Keratinocyte (primary cell): Measurements from ENCODE around the gene HYI. TPM values are rescaled to one million over a fixed set of nuclear protein-coding genes. Genes with fewer than 3 reads are reported as not detected.
A peak's percentile ranks its signal among the peaks of the same experiment; 100 is the strongest.

ENCODE experiments used
- DNase-seq: peaks from one replicate; pipeline ENCODE4 v3.0.0-alpha.2; 2011; ENCODE audit warnings: low read depth, missing footprints, low spot score
- FAIRE-seq: peaks from 2 replicates; lab custom pipeline; 2011; peaks lifted over from hg19 to GRCh38; lab: Jason Lieb, UNC
- H2AFZ ChIP-seq: 2 replicates; pipeline ENCODE4 v1.6.0; 2012; ENCODE audit warnings: low read length, control low read depth, inconsistent platforms; ENCODE audit not compliant: control insufficient read depth
- H3K27ac ChIP-seq: 2 replicates; pipeline ENCODE4 v1.5.1; 2011; ENCODE audit warnings: low read length; ENCODE audit not compliant: control insufficient read depth, insufficient read depth
- H3K27me3 ChIP-seq: 3 replicates; pipeline ENCODE4 v1.6.0; 2011; ENCODE audit warnings: low read length; ENCODE audit not compliant: control insufficient read depth, insufficient read depth; ENCODE audit errors: extremely low read depth
- H3K36me3 ChIP-seq, 2 experiments: 2 replicates in 1 of 2; 3 replicates in 1 of 2; pipeline ENCODE4 v1.5.1; 2011; ENCODE audit warnings: low read length in 2 of 2, mild to moderate bottlenecking in 1 of 2; ENCODE audit not compliant: control insufficient read depth in 2 of 2, insufficient read depth in 2 of 2; ENCODE audit errors: extremely low read depth in 1 of 2
- H3K4me1 ChIP-seq: 3 replicates; pipeline ENCODE4 v1.5.1; 2011; ENCODE audit warnings: low read length; ENCODE audit not compliant: control insufficient read depth, insufficient read depth; ENCODE audit errors: extremely low read depth
- H3K4me2 ChIP-seq: 3 replicates; pipeline ENCODE4 v1.6.0; 2011; ENCODE audit warnings: low read depth, low read length; ENCODE audit not compliant: control insufficient read depth, insufficient read depth; ENCODE audit errors: extremely low read depth
- H3K4me3 ChIP-seq, 3 experiments: fragments of 200-600 bp in 1 of 3; sonication (generic) in 1 of 3; 2 replicates in 2 of 3; 3 replicates in 1 of 3; pipeline ENCODE4 v1.5.1; 2011 to 2016; ENCODE audit warnings: low read length in 3 of 3, mild to moderate bottlenecking in 3 of 3, control low read depth in 2 of 3, inconsistent platforms in 1 of 3, low read depth in 1 of 3, mixed read lengths in 1 of 3, mixed run types in 1 of 3, moderate library complexity in 1 of 3; ENCODE audit not compliant: control insufficient read depth in 2 of 3, insufficient read depth in 2 of 3; ENCODE audit errors: extremely low read depth in 1 of 3
- H3K79me2 ChIP-seq: 2 replicates; pipeline ENCODE4 v1.6.0; 2012; ENCODE audit warnings: low read length; ENCODE audit not compliant: control insufficient read depth, insufficient read depth
- H3K9ac ChIP-seq: 3 replicates; pipeline ENCODE4 v1.6.0; 2011; ENCODE audit warnings: low read length; ENCODE audit not compliant: control insufficient read depth, insufficient read depth; ENCODE audit errors: extremely low read depth
- H3K9me1 ChIP-seq: 3 replicates; pipeline ENCODE4 v1.6.0; 2011; ENCODE audit warnings: low read length; ENCODE audit not compliant: control insufficient read depth, insufficient read depth; ENCODE audit errors: extremely low read depth
- H3K9me3 ChIP-seq: 2 replicates; pipeline ENCODE4 v1.5.1; 2012; ENCODE audit warnings: low read depth, low read length; ENCODE audit not compliant: control insufficient read depth
- H4K20me1 ChIP-seq: 3 replicates; pipeline ENCODE4 v1.6.0; 2011; ENCODE audit warnings: low read length; ENCODE audit not compliant: control insufficient read depth, insufficient read depth; ENCODE audit errors: extremely low read depth
- CTCF ChIP-seq, 3 experiments: IDR thresholded peaks in 1 of 3; conservative IDR thresholded peaks in 1 of 3; optimal IDR thresholded peaks in 1 of 3; 2 replicates in 2 of 3; 3 replicates in 1 of 3; pipeline versions ENCODE3 to v1.5.1; 2011; ENCODE audit warnings: low read length in 3 of 3, mild to moderate bottlenecking in 3 of 3, moderate library complexity in 2 of 3, control low read depth in 1 of 3, inconsistent platforms in 1 of 3; ENCODE audit not compliant: insufficient read depth in 2 of 3; ENCODE audit errors: extremely low read depth in 1 of 3
- EZH2 ChIP-seq: IDR thresholded peaks from one replicate; pipeline ENCODE4 v1.6.1; 2012; ENCODE audit warnings: inconsistent platforms, mild to moderate bottlenecking, low read length, moderate library complexity
- dilution Hi-C: fragments of 300-500 bp; cut with MboI; formaldehyde crosslinking; loops from one replicate; pipeline ENCODE4 v1.7.0; 2020; ENCODE audit warnings: low sequenced_read_pairs; ENCODE audit not compliant: extremely low pct_ligation_motif_present
- polyA plus RNA-seq, 5 experiments: library from polyadenylated mRNA; depleted of rRNA in 3 of 5; stranded (reverse) in 3 of 5; stranded (forward) in 1 of 5; unstranded in 1 of 5; fragments of >200 nt; gene quantifications; 1 replicate in 1 of 5; 2 replicates in 3 of 5; 3 replicates in 1 of 5; pipeline versions ENCODE4 v1.2.1 to v1.2.3, GENCODE V29; 2011 to 2012; ENCODE audit warnings: missing spikeins in 2 of 5, low read depth in 1 of 5, low replicate concordance in 1 of 5

The HYI gene
- polyA plus RNA-seq, 1 donor (not counting 4 experiments of a cell fraction or from before 2014, with no cell fraction given): 26.9 TPM

GRCh38 chr1:43455213-43455889 is 1.6 kb upstream of the HYI start:
- Histone ChIP-seq H3K27me3 (no peaks in the 10 kb centered on the region), H4K20me1 (no peaks in the 10 kb centered on the region), H3K4me1 (peaks cover 25% of the 10 kb centered on the region), H2AFZ (no peak overlapping the region), H3K9me1 (no peaks in the 10 kb centered on the region), H3K4me3 (no peak overlapping the region), H3K27ac (no peak overlapping the region), H3K4me2 (peak overlapping the region; percentile 97), H3K9me3 (no peaks in the 10 kb centered on the region), H3K9ac (no peak overlapping the region), H3K79me2 (peaks cover 5% of the 10 kb centered on the region), H3K36me3 (peaks cover 12 to 20% of the 10 kb centered on the region in 2 experiments)
- FAIRE-seq (no peak), DNase-seq (no peak)
- dilution Hi-C loops: no loop called here
- TF ChIP-seq CTCF (optimal IDR thresholded peaks at IDR 0.05 in 1 of 3, IDR thresholded peaks at IDR 0.05 in 1 of 3, conservative IDR thresholded peaks at IDR 0.05 in 1 of 3; ENCODE audit: extremely low read depth in 1 of 3, insufficient read depth in 2 of 3, low read length in 3 of 3) (no peak), EZH2 (no peak)

- dilution Hi-C loops: no loop called here
- DNase-seq (peak; percentile 86), FAIRE-seq (peak; percentile 78)
- H3K9ac ChIP-seq: peak overlapping the region; percentile 80
- peak overlapping the region; percentile 37 for H2AFZ ChIP-seq
- H3K9me3 ChIP-seq: no peaks in the 10 kb centered on the region
- peak overlapping the region; percentile 39 to 74 (median 56) for H3K4me3 ChIP-seq
- no peaks in the 10 kb centered on the region for H3K9me1 ChIP-seq
- H3K36me3 ChIP-seq: peaks cover 21 to 29% of the 10 kb centered on the region in 2 experiments
- H3K27ac ChIP-seq: peak overlapping the region; percentile 74
- H3K4me1 ChIP-seq: peaks cover 25% of the 10 kb centered on the region
- no peak for TF ChIP-seq CTCF (optimal IDR thresholded peaks at IDR 0.05 in 1 of 3, IDR thresholded peaks at IDR 0.05 in 1 of 3, conservative IDR thresholded peaks at IDR 0.05 in 1 of 3; ENCODE audit: extremely low read depth in 1 of 3, insufficient read depth in 2 of 3, low read length in 3 of 3)
- TF ChIP-seq EZH2: no peak
- no peaks in the 10 kb centered on the region for H4K20me1 ChIP-seq
- H3K79me2 ChIP-seq: peaks cover 5% of the 10 kb centered on the region
- H3K27me3 ChIP-seq: no peaks in the 10 kb centered on the region
- H3K4me2 ChIP-seq: peak overlapping the region; percentile 97
Measured at GRCh38 chr1:43454270-43455011, 710 bp upstream of the HYI start.
